ENCODE measurements around the gene NARF. TPM values are rescaled to one million over a fixed set of nuclear protein-coding genes. Genes with fewer than 3 reads are reported as not detected.
A peak's percentile ranks its signal among the peaks of the same experiment; 100 is the strongest.

The NARF gene
- total RNA-seq, 1 donor from 2014 or later: 64.4 TPM

- Histone ChIP-seq H3K36me3 (ENCODE audit: insufficient read depth, low read length) (no peaks in the 10 kb centered on the region), H3K4me2 (ENCODE audit: low read length) (peak overlapping the region; percentile 69), H3K79me2 (ENCODE audit: insufficient read depth, low read length) (no peaks in the 10 kb centered on the region), H3K9me3 (ENCODE audit: insufficient read depth, low read depth, low read length) (no peaks in the 10 kb centered on the region), H3K4me1 (ENCODE audit: insufficient read depth, low read length) (peaks cover 15% of the 10 kb centered on the region), H3K27me3 (ENCODE audit: insufficient read depth, low read length) (no peaks in the 10 kb centered on the region), H4K20me1 (ENCODE audit: insufficient read depth, low read length) (peaks cover 3% of the 10 kb centered on the region), H3K9ac (ENCODE audit: low read length) (peak overlapping the region; percentile 43), H2AFZ (ENCODE audit: low read depth, low read length) (no peak overlapping the region), H3K27ac (ENCODE audit: low read depth, low read length) (peak overlapping the region; percentile 41), H3K4me3 (ENCODE audit: insufficient read depth, low read depth, low read length) (no peak overlapping the region)
- peak; percentile 71 for DNase-seq (ENCODE audit: low read depth)
- Mint-ChIP-seq H3K36me3 (ENCODE audit: low read depth, unreplicated experiment) (peaks cover 8% of the 10 kb centered on the region), H3K9me3 (ENCODE audit: unreplicated experiment) (no peaks in the 10 kb centered on the region), H3K27me3 (ENCODE audit: low read depth, unreplicated experiment) (peaks cover 3% of the 10 kb centered on the region), H3K4me3 (ENCODE audit: unreplicated experiment) (no peak overlapping the region), H3K4me1 (ENCODE audit: low read depth, unreplicated experiment) (peaks cover 2% of the 10 kb centered on the region), H3K27ac (ENCODE audit: unreplicated experiment) (peak overlapping the region; percentile 42)
- no peak for TF ChIP-seq EZH2 (IDR thresholded peaks at IDR 0.05; ENCODE audit: insufficient read depth, low read length)
- TF ChIP-seq CTCF (IDR thresholded peaks at IDR 0.05; ENCODE audit: insufficient read depth, low read depth, low read length): no peak
- FAIRE-seq: no peak
Measured at GRCh38 chr17:82492643-82493225, 34.2 kb downstream of the NARF start.

- H3K4me3 Mint-ChIP-seq (ENCODE audit: unreplicated experiment): no peak overlapping the region
- Histone ChIP-seq H3K4me2 (ENCODE audit: low read length) (peak overlapping the region; percentile 69), H3K36me3 (ENCODE audit: insufficient read depth, low read length) (no peaks in the 10 kb centered on the region)
Measured at GRCh38 chr17:82493226-82493781, 34.8 kb downstream of the NARF start.

More at GRCh38 chr17:82493226-82493781, 34.8 kb downstream of the NARF start:
- Histone ChIP-seq H3K9ac (ENCODE audit: low read length) (peak overlapping the region; percentile 43), H3K27me3 (ENCODE audit: insufficient read depth, low read length) (no peaks in the 10 kb centered on the region), H3K79me2 (ENCODE audit: insufficient read depth, low read length) (no peaks in the 10 kb centered on the region), H3K9me3 (ENCODE audit: insufficient read depth, low read depth, low read length) (no peaks in the 10 kb centered on the region), H3K4me3 (ENCODE audit: insufficient read depth, low read depth, low read length) (no peak overlapping the region), H2AFZ (ENCODE audit: low read depth, low read length) (no peak overlapping the region), H3K4me1 (ENCODE audit: insufficient read depth, low read length) (peaks cover 16% of the 10 kb centered on the region), H4K20me1 (ENCODE audit: insufficient read depth, low read length) (peaks cover 3% of the 10 kb centered on the region), H3K27ac (ENCODE audit: low read depth, low read length) (peak overlapping the region; percentile 41)
- Mint-ChIP-seq H3K9me3 (ENCODE audit: unreplicated experiment) (no peaks in the 10 kb centered on the region), H3K27me3 (ENCODE audit: low read depth, unreplicated experiment) (peaks cover 3% of the 10 kb centered on the region), H3K36me3 (ENCODE audit: low read depth, unreplicated experiment) (peaks cover 8% of the 10 kb centered on the region), H3K4me1 (ENCODE audit: low read depth, unreplicated experiment) (peaks cover 3% of the 10 kb centered on the region), H3K27ac (ENCODE audit: unreplicated experiment) (peak overlapping the region; percentile 62)
- TF ChIP-seq CTCF (IDR thresholded peaks at IDR 0.05; ENCODE audit: insufficient read depth, low read depth, low read length): no peak
- DNase-seq (ENCODE audit: low read depth) (peak; percentile 12), FAIRE-seq (no peak)
